HEK293 (cell line): ENCODE data around the gene CZIB.

Experiments used
- CTCF ChIA-PET: fragments of 350-600 bp; formaldehyde crosslinking; extraction: SDS; loops from one replicate; lab custom pipeline; 2021; ENCODE audit warnings: antibody characterized with exemption; lab: Yijun Ruan, JAX
- POLR2A ChIA-PET: fragments of 300-600 bp; formaldehyde crosslinking; extraction: SDS; loops from one replicate; lab custom pipeline; 2020; ENCODE audit warnings: antibody characterized with exemption, inconsistent platforms; lab: Yijun Ruan, JAX
- H3K27ac ChIP-seq: fragments of 200-500 bp; sonication (Bioruptor generic); 2 replicates; pipeline ENCODE4 v1.5.1; 2014; ENCODE audit warnings: low read depth, low read length, control low read depth, inconsistent platforms; ENCODE audit errors: extremely low read depth
- H3K36me3 ChIP-seq, 2 experiments: fragments of 200-500 bp in 1 of 2; sonication (Bioruptor generic) in 1 of 2; 1 replicate in 1 of 2; 2 replicates in 1 of 2; pipeline ENCODE4 v1.5.1; 2014 to 2017; ENCODE audit warnings: inconsistent platforms in 2 of 2, low read length in 2 of 2; ENCODE audit not compliant: control insufficient read depth in 2 of 2, insufficient read depth in 1 of 2
- H3K4me1 ChIP-seq: fragments of 200-500 bp; sonication (Bioruptor generic); 2 replicates; pipeline ENCODE4 v1.5.1; 2014; ENCODE audit warnings: mild to moderate bottlenecking, low read length, inconsistent platforms; ENCODE audit not compliant: control insufficient read depth, insufficient read depth
- H3K4me3 ChIP-seq: 2 replicates; pipeline ENCODE4 v1.5.1; 2011; ENCODE audit warnings: low read depth, mild to moderate bottlenecking, control low read depth, low read length, moderate library complexity
- H3K9me3 ChIP-seq: fragments of 200-500 bp; sonication (Bioruptor generic); 2 replicates; pipeline ENCODE4 v1.5.1; 2014; ENCODE audit warnings: low read depth, low read length, inconsistent platforms; ENCODE audit not compliant: control insufficient read depth, insufficient read depth
- EGR2 ChIP-seq: fragments of 450-650 bp; formaldehyde crosslinking; IDR thresholded peaks from 2 replicates; pipeline ENCODE4 v1.5.1; 2016; ENCODE audit warnings: low read depth, missing biosample characterization, missing genetic modification characterization
- FEZF1 ChIP-seq: fragments of 450-650 bp; formaldehyde crosslinking; IDR thresholded peaks from 2 replicates; pipeline ENCODE4 v1.5.1; 2016; ENCODE audit warnings: missing biosample characterization, missing genetic modification characterization
- KLF16 ChIP-seq: fragments of 450-650 bp; formaldehyde crosslinking; IDR thresholded peaks from 2 replicates; pipeline ENCODE4 v1.5.1; 2017; ENCODE audit warnings: missing biosample characterization, missing genetic modification characterization
- PRDM1 ChIP-seq: fragments of 450-650 bp; formaldehyde crosslinking; IDR thresholded peaks from 2 replicates; pipeline ENCODE4; 2016; ENCODE audit warnings: missing biosample characterization, missing genetic modification characterization
- ZFP69B ChIP-seq: fragments of 450-650 bp; formaldehyde crosslinking; IDR thresholded peaks from 2 replicates; pipeline ENCODE4 v1.5.1; 2016; ENCODE audit warnings: missing biosample characterization, missing genetic modification characterization
- ZNF138 ChIP-seq: fragments of 450-650 bp; formaldehyde crosslinking; IDR thresholded peaks from 2 replicates; pipeline ENCODE4 v1.5.1; 2016; ENCODE audit warnings: missing biosample characterization, missing genetic modification characterization, borderline replicate concordance
- ZNF311 ChIP-seq: fragments of 450-650 bp; formaldehyde crosslinking; IDR thresholded peaks from 2 replicates; pipeline ENCODE4 v1.5.1; 2017; ENCODE audit warnings: missing biosample characterization, missing genetic modification characterization, borderline replicate concordance
- ZNF626 ChIP-seq: fragments of 450-650 bp; sonication (Bioruptor Pico); formaldehyde crosslinking; IDR thresholded peaks from 2 replicates; pipeline ENCODE4 v1.5.1; 2018; ENCODE audit warnings: missing biosample characterization, missing genetic modification characterization, inconsistent platforms
- ZNF654 ChIP-seq: fragments of 450-650 bp; formaldehyde crosslinking; IDR thresholded peaks from 2 replicates; pipeline ENCODE4 v1.5.1; 2016; ENCODE audit warnings: low read depth, missing biosample characterization, missing genetic modification characterization
- ZNF785 ChIP-seq: fragments of 450-650 bp; formaldehyde crosslinking; IDR thresholded peaks from 2 replicates; pipeline ENCODE4 v1.5.1; 2016; ENCODE audit warnings: missing biosample characterization, missing genetic modification characterization
- TF ChIP-seq, protein P1 (sequence below): fragments of 450-650 bp; formaldehyde crosslinking; IDR thresholded peaks from 2 replicates; pipeline ENCODE4 v1.5.1; 2016; ENCODE audit warnings: missing biosample characterization, missing genetic modification characterization
- TF ChIP-seq, protein P2 (sequence below): fragments of 450-650 bp; formaldehyde crosslinking; IDR thresholded peaks from 2 replicates; pipeline ENCODE4 v1.5.1; 2016; ENCODE audit warnings: missing biosample characterization, missing genetic modification characterization
- TF ChIP-seq, protein P3 (sequence below): IDR thresholded peaks from 2 replicates; pipeline ENCODE4 v1.6.1; 2011; ENCODE audit warnings: mild to moderate bottlenecking, low read depth, low read length, borderline replicate concordance
- TF ChIP-seq, protein P4 (sequence below): fragments of 450-650 bp; IDR thresholded peaks from 2 replicates; pipeline ENCODE4 v1.5.1; 2018; ENCODE audit warnings: missing biosample characterization, mild to moderate bottlenecking, missing genetic modification characterization

Gene CZIB

DNA sequence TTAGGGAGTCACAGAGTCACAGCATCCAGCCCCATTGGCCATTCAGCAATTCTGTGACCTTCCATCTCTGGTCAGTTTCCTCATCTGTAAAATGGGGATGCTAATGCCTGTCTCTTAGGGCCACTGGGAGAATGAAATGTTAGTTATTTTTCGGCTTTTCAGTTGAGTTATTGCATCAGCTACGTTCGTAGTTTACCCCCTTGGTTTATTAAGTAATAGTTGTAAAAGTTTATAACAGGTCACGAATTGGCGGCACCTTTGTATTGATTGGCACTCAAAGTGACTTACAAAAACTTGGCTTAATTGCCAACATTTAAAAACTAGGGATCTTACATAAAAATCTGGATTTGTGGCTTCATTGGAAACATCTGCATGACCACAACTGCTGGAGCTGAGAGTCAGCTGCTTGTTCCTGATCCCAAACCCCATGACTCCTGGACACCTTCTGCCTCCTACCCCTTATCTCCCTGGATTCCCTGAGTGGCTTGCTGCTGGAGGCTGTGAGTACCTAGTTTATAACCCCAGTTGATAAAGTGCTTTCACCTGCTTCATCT lies 54.9 kb downstream of the CZIB start:
- ChIA-PET POLR2A (no interaction called here), CTCF (interaction anchor here (0.9 to 2.3 kb wide), 3 partner anchors 16 to 175 kb away, joined by 3 to 6 read pairs (median 5); no protein-coding TSS in a partner anchor)
- Histone ChIP-seq H3K27ac (no peak overlapping the region), H3K4me3 (no peak overlapping the region), H3K36me3 (no peaks in the 10 kb centered on the region)
- TF ChIP-seq, protein P1, sequence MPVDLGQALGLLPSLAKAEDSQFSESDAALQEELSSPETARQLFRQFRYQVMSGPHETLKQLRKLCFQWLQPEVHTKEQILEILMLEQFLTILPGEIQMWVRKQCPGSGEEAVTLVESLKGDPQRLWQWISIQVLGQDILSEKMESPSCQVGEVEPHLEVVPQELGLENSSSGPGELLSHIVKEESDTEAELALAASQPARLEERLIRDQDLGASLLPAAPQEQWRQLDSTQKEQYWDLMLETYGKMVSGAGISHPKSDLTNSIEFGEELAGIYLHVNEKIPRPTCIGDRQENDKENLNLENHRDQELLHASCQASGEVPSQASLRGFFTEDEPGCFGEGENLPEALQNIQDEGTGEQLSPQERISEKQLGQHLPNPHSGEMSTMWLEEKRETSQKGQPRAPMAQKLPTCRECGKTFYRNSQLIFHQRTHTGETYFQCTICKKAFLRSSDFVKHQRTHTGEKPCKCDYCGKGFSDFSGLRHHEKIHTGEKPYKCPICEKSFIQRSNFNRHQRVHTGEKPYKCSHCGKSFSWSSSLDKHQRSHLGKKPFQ = no peak
- TF ChIP-seq ZNF138 (tag by site-specific recombination) = no peak
- no peak for TF ChIP-seq ZNF654 (tag by site-specific recombination)
- TF ChIP-seq ZFP69B (tag by site-specific recombination) = no peak
- TF ChIP-seq KLF16 = no peak
- TF ChIP-seq, protein P2, sequence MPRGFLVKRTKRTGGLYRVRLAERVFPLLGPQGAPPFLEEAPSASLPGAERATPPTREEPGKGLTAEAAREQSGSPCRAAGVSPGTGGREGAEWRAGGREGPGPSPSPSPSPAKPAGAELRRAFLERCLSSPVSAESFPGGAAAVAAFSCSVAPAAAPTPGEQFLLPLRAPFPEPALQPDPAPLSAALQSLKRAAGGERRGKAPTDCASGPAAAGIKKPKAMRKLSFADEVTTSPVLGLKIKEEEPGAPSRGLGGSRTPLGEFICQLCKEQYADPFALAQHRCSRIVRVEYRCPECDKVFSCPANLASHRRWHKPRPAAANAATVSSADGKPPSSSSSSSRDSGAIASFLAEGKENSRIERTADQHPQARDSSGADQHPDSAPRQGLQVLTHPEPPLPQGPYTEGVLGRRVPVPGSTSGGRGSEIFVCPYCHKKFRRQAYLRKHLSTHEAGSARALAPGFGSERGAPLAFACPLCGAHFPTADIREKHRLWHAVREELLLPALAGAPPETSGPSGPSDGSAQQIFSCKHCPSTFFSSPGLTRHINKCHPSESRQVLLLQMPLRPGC = no peak
- TF ChIP-seq ZNF626 = no peak
- no peak for TF ChIP-seq EGR2 (tag by site-specific recombination)
- TF ChIP-seq, protein P3, sequence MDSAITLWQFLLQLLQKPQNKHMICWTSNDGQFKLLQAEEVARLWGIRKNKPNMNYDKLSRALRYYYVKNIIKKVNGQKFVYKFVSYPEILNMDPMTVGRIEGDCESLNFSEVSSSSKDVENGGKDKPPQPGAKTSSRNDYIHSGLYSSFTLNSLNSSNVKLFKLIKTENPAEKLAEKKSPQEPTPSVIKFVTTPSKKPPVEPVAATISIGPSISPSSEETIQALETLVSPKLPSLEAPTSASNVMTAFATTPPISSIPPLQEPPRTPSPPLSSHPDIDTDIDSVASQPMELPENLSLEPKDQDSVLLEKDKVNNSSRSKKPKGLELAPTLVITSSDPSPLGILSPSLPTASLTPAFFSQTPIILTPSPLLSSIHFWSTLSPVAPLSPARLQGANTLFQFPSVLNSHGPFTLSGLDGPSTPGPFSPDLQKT = no peak
- no peak for TF ChIP-seq ZNF785
- TF ChIP-seq PRDM1 = no peak
- no peak for TF ChIP-seq FEZF1 (tag by site-specific recombination)
- TF ChIP-seq ZNF311 (tag by site-specific recombination) = no peak
- TF ChIP-seq, protein P4, sequence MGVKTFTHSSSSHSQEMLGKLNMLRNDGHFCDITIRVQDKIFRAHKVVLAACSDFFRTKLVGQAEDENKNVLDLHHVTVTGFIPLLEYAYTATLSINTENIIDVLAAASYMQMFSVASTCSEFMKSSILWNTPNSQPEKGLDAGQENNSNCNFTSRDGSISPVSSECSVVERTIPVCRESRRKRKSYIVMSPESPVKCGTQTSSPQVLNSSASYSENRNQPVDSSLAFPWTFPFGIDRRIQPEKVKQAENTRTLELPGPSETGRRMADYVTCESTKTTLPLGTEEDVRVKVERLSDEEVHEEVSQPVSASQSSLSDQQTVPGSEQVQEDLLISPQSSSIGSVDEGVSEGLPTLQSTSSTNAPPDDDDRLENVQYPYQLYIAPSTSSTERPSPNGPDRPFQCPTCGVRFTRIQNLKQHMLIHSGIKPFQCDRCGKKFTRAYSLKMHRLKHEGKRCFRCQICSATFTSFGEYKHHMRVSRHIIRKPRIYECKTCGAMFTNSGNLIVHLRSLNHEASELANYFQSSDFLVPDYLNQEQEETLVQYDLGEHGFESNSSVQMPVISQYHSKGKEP (tag by site-specific recombination) = no peak
- TF ChIP-seq, all 188 proteins: peak for 0
- no peaks in the 10 kb centered on the region for H3K9me3 ChIP-seq
- H3K4me1 ChIP-seq = no peaks in the 10 kb centered on the region
